Adipocyte (in vitro differentiated cells): ENCODE measurements around the gene SLC26A2.

Experiments used
- DNase-seq: peaks from one replicate; pipeline ENCODE4 v3.0.0-alpha.2; 2015; ENCODE audit warnings: low read depth
- H3K27me3 ChIP-seq: replicated peaks from 2 replicates; pipeline ENCODE4 v1.7.0; 2013; ENCODE audit warnings: mild to moderate bottlenecking, low read length, moderate library complexity; ENCODE audit not compliant: control insufficient read depth, insufficient read depth
- H3K36me3 ChIP-seq: 2 replicates; pipeline ENCODE4 v1.7.0; 2013; ENCODE audit warnings: low read length, mild to moderate bottlenecking, moderate library complexity; ENCODE audit not compliant: control insufficient read depth, insufficient read depth, severe bottlenecking
- H3K4me1 ChIP-seq: 2 replicates; pipeline ENCODE4 v1.7.0; 2013; ENCODE audit warnings: mild to moderate bottlenecking, low read length, moderate library complexity; ENCODE audit not compliant: control insufficient read depth, insufficient read depth
- H3K4me3 ChIP-seq: 2 replicates; pipeline ENCODE4 v1.7.0; 2013; ENCODE audit warnings: mild to moderate bottlenecking, low read length, moderate library complexity
- H3K9ac ChIP-seq: 2 replicates; pipeline ENCODE4 v1.7.0; 2013; ENCODE audit warnings: mild to moderate bottlenecking, low read length, moderate library complexity
- H3K9me3 ChIP-seq: 2 replicates; pipeline ENCODE4 v1.7.0; 2013; ENCODE audit warnings: mild to moderate bottlenecking, low read length, moderate library complexity; ENCODE audit not compliant: control insufficient read depth

Gene SLC26A2

GRCh38 chr5:149924486-149924885 lies 36.1 kb upstream of the SLC26A2 start:
- DNase-seq = no peak
- no peak overlapping the region for H3K9ac ChIP-seq
- no peaks in the 10 kb centered on the region for H3K4me1 ChIP-seq
- peaks cover 9% of the 10 kb centered on the region for H3K27me3 ChIP-seq
- no peaks in the 10 kb centered on the region for H3K36me3 ChIP-seq
- H3K9me3 ChIP-seq = no peaks in the 10 kb centered on the region
- H3K4me3 ChIP-seq = no peak overlapping the region

- peak overlapping the region; percentile 50 for H3K9ac ChIP-seq
- peak overlapping the region; percentile 77 for H3K4me3 ChIP-seq
- peaks cover 11% of the 10 kb centered on the region for H3K4me1 ChIP-seq
- no peaks in the 10 kb centered on the region for H3K9me3 ChIP-seq
- no peaks in the 10 kb centered on the region for H3K36me3 ChIP-seq
- peaks cover 33% of the 10 kb centered on the region for H3K27me3 ChIP-seq
- no peak for DNase-seq
These were observed 30.4 kb upstream of the SLC26A2 start for GRCh38 chr5:149930043-149930748.

- no peaks in the 10 kb centered on the region for H3K36me3 ChIP-seq
- H3K4me3 ChIP-seq = peak overlapping the region; percentile 77
- DNase-seq = no peak
- H3K9me3 ChIP-seq = no peaks in the 10 kb centered on the region
- H3K27me3 ChIP-seq = peaks cover 38% of the 10 kb centered on the region
- no peak overlapping the region for H3K9ac ChIP-seq
- H3K4me1 ChIP-seq = peaks cover 11% of the 10 kb centered on the region
These were observed 29.6 kb upstream of the SLC26A2 start for GRCh38 chr5:149930749-149931574.

GRCh38 chr5:149931992-149932436 lies 28.5 kb upstream of the SLC26A2 start:
- H3K27me3 ChIP-seq = peaks cover 38% of the 10 kb centered on the region
- H3K36me3 ChIP-seq = no peaks in the 10 kb centered on the region
- no peak overlapping the region for H3K4me3 ChIP-seq
- H3K9me3 ChIP-seq = no peaks in the 10 kb centered on the region
- peaks cover 11% of the 10 kb centered on the region for H3K4me1 ChIP-seq
- no peak overlapping the region for H3K9ac ChIP-seq
- no peak for DNase-seq

- Histone ChIP-seq H3K27me3 (peaks cover 38% of the 10 kb centered on the region), H3K4me3 (no peak overlapping the region), H3K9me3 (no peaks in the 10 kb centered on the region), H3K9ac (no peak overlapping the region), H3K4me1 (peaks cover 15% of the 10 kb centered on the region), H3K36me3 (no peaks in the 10 kb centered on the region)
- no peak for DNase-seq
These were observed 27.9 kb upstream of the SLC26A2 start for GRCh38 chr5:149932445-149933350.

GRCh38 chr5:149935431-149935901 lies 25.1 kb upstream of the SLC26A2 start:
- H3K4me1 ChIP-seq = peaks cover 28% of the 10 kb centered on the region
- H3K4me3 ChIP-seq = no peak overlapping the region
- H3K36me3 ChIP-seq = no peaks in the 10 kb centered on the region
- no peaks in the 10 kb centered on the region for H3K9me3 ChIP-seq
- no peak for DNase-seq
- peaks cover 38% of the 10 kb centered on the region for H3K27me3 ChIP-seq
- no peak overlapping the region for H3K9ac ChIP-seq

- H3K36me3 ChIP-seq = no peaks in the 10 kb centered on the region
- no peak overlapping the region for H3K9ac ChIP-seq
- H3K4me1 ChIP-seq = peaks cover 25% of the 10 kb centered on the region
- peaks cover 31% of the 10 kb centered on the region for H3K27me3 ChIP-seq
- DNase-seq = no peak
- H3K4me3 ChIP-seq = no peak overlapping the region
- no peaks in the 10 kb centered on the region for H3K9me3 ChIP-seq
These were observed 24.4 kb upstream of the SLC26A2 start for GRCh38 chr5:149936044-149936699.

GRCh38 chr5:149936700-149937091 lies 23.9 kb upstream of the SLC26A2 start:
- peaks cover 28% of the 10 kb centered on the region for H3K27me3 ChIP-seq
- no peak for DNase-seq
- no peaks in the 10 kb centered on the region for H3K9me3 ChIP-seq
- no peak overlapping the region for H3K4me3 ChIP-seq
- H3K36me3 ChIP-seq = no peaks in the 10 kb centered on the region
- H3K4me1 ChIP-seq = peaks cover 25% of the 10 kb centered on the region
- no peak overlapping the region for H3K9ac ChIP-seq

- no peak for DNase-seq
- peaks cover 23% of the 10 kb centered on the region for H3K27me3 ChIP-seq
- H3K36me3 ChIP-seq = no peaks in the 10 kb centered on the region
- H3K9ac ChIP-seq = no peak overlapping the region
- H3K4me3 ChIP-seq = no peak overlapping the region
- H3K9me3 ChIP-seq = no peaks in the 10 kb centered on the region
- H3K4me1 ChIP-seq = peaks cover 25% of the 10 kb centered on the region
These were observed 22.9 kb upstream of the SLC26A2 start for GRCh38 chr5:149937610-149938009.

GRCh38 chr5:149938279-149938678 lies 22.3 kb upstream of the SLC26A2 start:
- peaks cover 25% of the 10 kb centered on the region for H3K4me1 ChIP-seq
- DNase-seq = peak; percentile 68
- no peaks in the 10 kb centered on the region for H3K36me3 ChIP-seq
- H3K27me3 ChIP-seq = peaks cover 24% of the 10 kb centered on the region
- H3K4me3 ChIP-seq = no peak overlapping the region
- no peak overlapping the region for H3K9ac ChIP-seq
- no peaks in the 10 kb centered on the region for H3K9me3 ChIP-seq
